GM21529 (cell line): ENCODE results near the gene GTF3C4.

Experiments used
- ATAC-seq: cut with Tn5 transposase; IDR thresholded peaks from one replicate; pipeline ENCODE4 v1.9.1; 2021; ENCODE audit not compliant: unreplicated experiment

Gene GTF3C4

GRCh38 chr9:132647355-132647754 is 22.9 kb upstream of the GTF3C4 start:
- no peak for ATAC-seq

GRCh38 chr9:132647806-132648205 is 22.5 kb upstream of the GTF3C4 start:
- no peak for ATAC-seq

GRCh38 chr9:132648283-132648682 is 22.0 kb upstream of the GTF3C4 start:
- no peak for ATAC-seq

GRCh38 chr9:132648685-132649084 is 21.6 kb upstream of the GTF3C4 start:
- ATAC-seq: no peak

GRCh38 chr9:132651259-132651658 is 19.0 kb upstream of the GTF3C4 start:
- ATAC-seq: no peak

- ATAC-seq: no peak
Measured at GRCh38 chr9:132656299-132656698, 14.0 kb upstream of the GTF3C4 start.

GRCh38 chr9:132662152-132662945 is 7.9 kb upstream of the GTF3C4 start:
- ATAC-seq: no peak

- no peak for ATAC-seq
Measured at GRCh38 chr9:132663117-132663516, 7.1 kb upstream of the GTF3C4 start.

- ATAC-seq: no peak
Measured at GRCh38 chr9:132663851-132664250, 6.4 kb upstream of the GTF3C4 start.

GRCh38 chr9:132669319-132669697 is 956 bp upstream of the GTF3C4 start:
- ATAC-seq: no peak

- peak; percentile 68 for ATAC-seq
Measured at GRCh38 chr9:132669698-132670456, 387 bp upstream of the GTF3C4 start, which contains the start of gene DDX31. Gene DDX31 (minus strand): TSS chr9:132669983. CDS start chr9:132669934, 49 bp downstream.

- ATAC-seq: no peak
Measured at GRCh38 chr9:132671620-132672412, 1.6 kb downstream of the GTF3C4 start.

GRCh38 chr9:132672413-132672690 is 2.1 kb downstream of the GTF3C4 start:
- ATAC-seq: no peak

- no peak for ATAC-seq
Measured at GRCh38 chr9:132673355-132673754, 3.1 kb downstream of the GTF3C4 start.

GRCh38 chr9:132674485-132674884 is 4.2 kb downstream of the GTF3C4 start:
- no peak for ATAC-seq

GRCh38 chr9:132677976-132678375 is 7.7 kb downstream of the GTF3C4 start:
- ATAC-seq: no peak

- peak; percentile 48 for ATAC-seq
Measured at GRCh38 chr9:132679946-132680625, 9.8 kb downstream of the GTF3C4 start.

- ATAC-seq: no peak
Measured at GRCh38 chr9:132681561-132681960, 11.3 kb downstream of the GTF3C4 start.

GRCh38 chr9:132683873-132684272 is 13.6 kb downstream of the GTF3C4 start:
- no peak for ATAC-seq

GRCh38 chr9:132690696-132691095 is 20.4 kb downstream of the GTF3C4 start:
- ATAC-seq: no peak

GRCh38 chr9:132694144-132694543 is 23.9 kb downstream of the GTF3C4 start:
- ATAC-seq: no peak
